Fibroblast of lung (primary cell): ENCODE measurements around the gene PPIF. TPM values are rescaled to one million over a fixed set of nuclear protein-coding genes. Genes with fewer than 3 reads are reported as not detected.

Source experiments
- DNase-seq, 2 donors: peaks; one replicate each; pipeline versions ENCODE4 v3.0.0 to v3.0.0-alpha.2; 2010; ENCODE audit warnings: low read depth in 2 of 2
- H2AFZ ChIP-seq: 2 replicates; pipeline ENCODE4 v1.5.1; 2012; ENCODE audit warnings: low read length, control low read depth, inconsistent platforms
- H3K27ac ChIP-seq: 2 replicates; pipeline ENCODE4 v1.5.1; 2011; ENCODE audit warnings: low read length, control low read depth; ENCODE audit not compliant: insufficient read depth
- H3K27me3 ChIP-seq: 2 replicates; pipeline ENCODE4 v1.5.1; 2011; ENCODE audit warnings: mild to moderate bottlenecking, low read length; ENCODE audit not compliant: control insufficient read depth, insufficient read depth
- H3K36me3 ChIP-seq: 2 replicates; pipeline ENCODE4 v1.5.1; 2011; ENCODE audit warnings: low read length; ENCODE audit not compliant: control insufficient read depth, insufficient read depth
- H3K4me1 ChIP-seq: 2 replicates; pipeline ENCODE4 v1.5.1; 2011; ENCODE audit warnings: low read length; ENCODE audit not compliant: control insufficient read depth, insufficient read depth; ENCODE audit errors: extremely low read depth
- H3K4me2 ChIP-seq: 2 replicates; pipeline ENCODE4 v1.5.1; 2011; ENCODE audit warnings: low read length, control low read depth; ENCODE audit not compliant: insufficient read depth; ENCODE audit errors: extremely low read depth
- H3K4me3 ChIP-seq, 4 experiments: fragments of 200-600 bp in 1 of 4; sonication (generic) in 1 of 4; replicated peaks in 1 of 4; 2 replicates each; pipeline ENCODE4 v1.5.1; 2011 to 2016; ENCODE audit warnings: low read length in 4 of 4, low read depth in 3 of 4, mild to moderate bottlenecking in 3 of 4, control low read depth in 2 of 4, inconsistent platforms in 1 of 4, mixed read lengths in 1 of 4; ENCODE audit not compliant: insufficient read depth in 1 of 4; ENCODE audit errors: control extremely low read depth in 1 of 4
- H3K79me2 ChIP-seq: 2 replicates; pipeline ENCODE4 v1.5.1; 2012; ENCODE audit warnings: mild to moderate bottlenecking, low read length, inconsistent platforms; ENCODE audit not compliant: control insufficient read depth, insufficient read depth
- H3K9ac ChIP-seq: 2 replicates; pipeline ENCODE4 v1.5.1; 2011; ENCODE audit warnings: mild to moderate bottlenecking, low read length, control low read depth; ENCODE audit not compliant: insufficient read depth
- H3K9me3 ChIP-seq: 2 replicates; pipeline ENCODE4 v1.5.1; 2012; ENCODE audit warnings: low read depth, low read length; ENCODE audit not compliant: control insufficient read depth, insufficient read depth
- H4K20me1 ChIP-seq: 2 replicates; pipeline ENCODE4 v1.5.1; 2011; ENCODE audit warnings: low read length; ENCODE audit not compliant: control insufficient read depth, insufficient read depth; ENCODE audit errors: extremely low read depth
- EZH2 ChIP-seq: IDR thresholded peaks from 2 replicates; pipeline ENCODE4 v1.5.1; 2012; ENCODE audit warnings: low read length, control low read depth, mild to moderate bottlenecking; ENCODE audit errors: missing control alignments
- polyA plus RNA-seq, 2 donors: library from polyadenylated mRNA; depleted of rRNA in 1 of 2; stranded (reverse) in 1 of 2; unstranded in 1 of 2; fragments of >200 nt; gene quantifications; 2 replicates each; pipeline ENCODE4 v1.2.1, GENCODE V29; 2011 to 2012; ENCODE audit warnings: missing spikeins in 1 of 2
- total RNA-seq: library from RNA; depleted of rRNA; stranded (reverse); fragments of >200 nt; gene quantifications from 2 replicates; pipeline ENCODE4 v1.2.1, GENCODE V29; 2014
- TF ChIP-seq, protein P1 (sequence below), 2 donors: IDR thresholded peaks in 1 of 2; conservative IDR thresholded peaks in 1 of 2; 1 replicate in 1 of 2; 2 replicates in 1 of 2; pipeline ENCODE4 v1.5.1; 2011 to 2012; ENCODE audit warnings: low read length in 2 of 2, control low read depth in 1 of 2, inconsistent platforms in 1 of 2, low read depth in 1 of 2, mild to moderate bottlenecking in 1 of 2

Gene PPIF
- total and polyA plus RNA-seq, 2 donors (not counting 1 experiment from before 2014, with no cell fraction given) = 18.7 to 63.0 TPM

DNA sequence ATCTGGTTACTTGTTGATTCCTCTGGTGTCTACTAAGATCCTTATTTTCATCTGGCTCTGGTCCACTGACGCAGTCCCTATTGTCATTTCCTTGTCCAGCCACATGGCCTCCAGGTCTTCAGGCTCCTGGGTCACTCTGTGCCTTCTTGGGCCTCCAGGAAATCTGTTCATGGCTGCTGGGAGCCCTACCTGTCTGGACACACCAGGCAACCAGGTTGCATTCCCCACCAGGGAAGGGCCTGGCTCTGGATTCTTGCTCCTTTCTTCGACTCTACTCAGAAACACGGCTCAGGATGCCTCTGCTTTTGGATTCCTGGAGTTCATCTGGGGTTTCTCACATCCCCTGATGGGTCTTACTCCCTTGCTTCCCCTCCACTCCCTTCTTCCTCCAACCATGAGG lies 8.0 kb upstream of the PPIF start:
- H3K79me2 ChIP-seq = no peaks in the 10 kb centered on the region
- no peak for DNase-seq
- no peaks in the 10 kb centered on the region for H3K9me3 ChIP-seq

DNA sequence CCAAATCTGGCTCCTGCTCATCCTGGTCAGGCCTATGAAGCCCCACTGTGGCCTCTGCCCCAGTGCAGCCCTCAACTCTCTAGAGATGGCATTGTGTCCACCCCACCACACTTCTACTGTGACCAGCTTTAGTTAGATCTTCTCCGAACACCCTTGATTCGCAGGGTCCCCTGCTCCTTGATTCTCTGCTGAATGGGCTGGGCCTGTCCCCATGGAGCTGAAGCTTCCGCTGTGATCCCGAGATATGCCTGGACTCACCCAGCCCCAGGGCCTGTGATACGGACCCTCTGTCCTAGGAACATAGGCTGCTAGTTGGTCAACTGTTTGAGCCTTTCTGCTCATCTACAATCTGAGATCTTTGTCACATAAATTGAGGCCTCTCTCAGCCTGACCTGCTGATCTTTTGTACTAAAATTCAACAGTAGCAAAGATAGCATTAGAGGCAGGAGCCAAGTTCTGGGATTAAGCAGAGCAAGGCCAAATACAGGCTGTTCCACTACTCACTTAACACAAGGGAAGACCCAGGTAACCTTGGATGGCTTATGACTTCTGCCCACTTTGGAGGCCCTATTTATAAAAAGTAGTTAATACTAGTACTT lies 6.5 kb upstream of the PPIF start:
- no peaks in the 10 kb centered on the region for H4K20me1 ChIP-seq
- H3K27me3 ChIP-seq = no peaks in the 10 kb centered on the region
- peaks cover 2% of the 10 kb centered on the region for H3K4me1 ChIP-seq
- H3K27ac ChIP-seq = no peak overlapping the region
- no peak overlapping the region for H3K4me3 ChIP-seq
- H3K9ac ChIP-seq = no peak overlapping the region
- H2AFZ ChIP-seq = no peak overlapping the region
- H3K9me3 ChIP-seq = no peaks in the 10 kb centered on the region
- no peaks in the 10 kb centered on the region for H3K79me2 ChIP-seq
- H3K36me3 ChIP-seq = no peaks in the 10 kb centered on the region
- no peak overlapping the region for H3K4me2 ChIP-seq
- DNase-seq = no peak
- TF ChIP-seq, protein P1, sequence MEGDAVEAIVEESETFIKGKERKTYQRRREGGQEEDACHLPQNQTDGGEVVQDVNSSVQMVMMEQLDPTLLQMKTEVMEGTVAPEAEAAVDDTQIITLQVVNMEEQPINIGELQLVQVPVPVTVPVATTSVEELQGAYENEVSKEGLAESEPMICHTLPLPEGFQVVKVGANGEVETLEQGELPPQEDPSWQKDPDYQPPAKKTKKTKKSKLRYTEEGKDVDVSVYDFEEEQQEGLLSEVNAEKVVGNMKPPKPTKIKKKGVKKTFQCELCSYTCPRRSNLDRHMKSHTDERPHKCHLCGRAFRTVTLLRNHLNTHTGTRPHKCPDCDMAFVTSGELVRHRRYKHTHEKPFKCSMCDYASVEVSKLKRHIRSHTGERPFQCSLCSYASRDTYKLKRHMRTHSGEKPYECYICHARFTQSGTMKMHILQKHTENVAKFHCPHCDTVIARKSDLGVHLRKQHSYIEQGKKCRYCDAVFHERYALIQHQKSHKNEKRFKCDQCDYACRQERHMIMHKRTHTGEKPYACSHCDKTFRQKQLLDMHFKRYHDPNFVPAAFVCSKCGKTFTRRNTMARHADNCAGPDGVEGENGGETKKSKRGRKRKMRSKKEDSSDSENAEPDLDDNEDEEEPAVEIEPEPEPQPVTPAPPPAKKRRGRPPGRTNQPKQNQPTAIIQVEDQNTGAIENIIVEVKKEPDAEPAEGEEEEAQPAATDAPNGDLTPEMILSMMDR (conservative IDR thresholded peaks at IDR 0.05 in 1 of 2, IDR thresholded peaks at IDR 0.05 in 1 of 2; ENCODE audit: low read depth in 1 of 2, low read length in 2 of 2) = no peak

More for the DNA sequence above, 8.0 kb upstream of the PPIF start:
- peaks cover 2% of the 10 kb centered on the region for H3K4me1 ChIP-seq
- H3K4me2 ChIP-seq = no peak overlapping the region
- no peak for TF ChIP-seq EZH2
- TF ChIP-seq, protein P1 (conservative IDR thresholded peaks at IDR 0.05 in 1 of 2, IDR thresholded peaks at IDR 0.05 in 1 of 2; ENCODE audit: low read depth in 1 of 2, low read length in 2 of 2) = no peak
- no peak overlapping the region for H3K4me3 ChIP-seq
- H2AFZ ChIP-seq = no peak overlapping the region
- H4K20me1 ChIP-seq = no peaks in the 10 kb centered on the region
- no peak overlapping the region for H3K9ac ChIP-seq
- no peaks in the 10 kb centered on the region for H3K27me3 ChIP-seq
- no peak overlapping the region for H3K27ac ChIP-seq
- no peaks in the 10 kb centered on the region for H3K36me3 ChIP-seq

DNA sequence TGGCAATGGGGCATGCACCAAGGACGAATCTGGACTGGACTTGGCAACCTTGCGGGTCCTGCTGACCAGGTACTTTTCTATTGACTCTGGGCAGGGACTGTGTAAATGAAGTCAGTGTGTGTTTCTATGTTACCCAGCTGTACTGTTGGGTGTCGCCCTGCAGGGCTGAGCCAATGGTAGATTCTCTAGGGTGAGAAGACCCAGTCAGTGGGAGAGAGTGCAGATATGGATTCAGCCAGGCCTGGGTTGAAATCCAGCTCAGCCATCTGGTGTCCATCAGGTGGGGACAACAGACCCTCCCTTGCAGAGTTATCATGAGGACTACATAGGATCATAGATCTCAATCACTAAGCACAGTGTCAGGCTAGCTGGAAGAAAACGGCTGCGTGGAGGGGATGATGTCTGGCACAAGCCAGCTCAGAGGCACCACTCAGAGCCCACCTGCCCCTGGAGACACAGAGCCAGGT lies 4.9 kb upstream of the PPIF start:
- Histone ChIP-seq H3K4me1 (peaks cover 4% of the 10 kb centered on the region), H3K36me3 (no peaks in the 10 kb centered on the region), H3K4me2 (no peak overlapping the region), H3K9me3 (no peaks in the 10 kb centered on the region), H3K27me3 (no peaks in the 10 kb centered on the region), H4K20me1 (no peaks in the 10 kb centered on the region), H3K9ac (no peak overlapping the region), H2AFZ (no peak overlapping the region), H3K27ac (no peak overlapping the region), H3K79me2 (no peaks in the 10 kb centered on the region), H3K4me3 (no peak overlapping the region)
- DNase-seq = no peak
- TF ChIP-seq EZH2 = no peak
